Lower lobe of right lung (tissue), 2 donors: Measurements from ENCODE around the gene TBC1D7. TPM values are rescaled to one million over a fixed set of nuclear protein-coding genes. Genes with fewer than 3 reads are reported as not detected.

ENCODE experiments used
- ATAC-seq, 2 donors: fragments of 200-7000 bp; cut with Tn5 transposase; one replicate each; pipeline ENCODE4 v1.9.1; 2020 to 2022; ENCODE audit warnings: mild to moderate bottlenecking in 2 of 2, moderate library complexity in 2 of 2
- DNase-seq: peaks from one replicate; pipeline ENCODE4 v3.0.0-alpha.2; 2020
- H3K27ac ChIP-seq: fragments of 200-600 bp; one replicate; pipeline ENCODE4 v1.8.0; 2022
- H3K27me3 ChIP-seq: fragments of 200-600 bp; one replicate; pipeline ENCODE4 v1.8.0; 2022; ENCODE audit warnings: low read depth
- H3K36me3 ChIP-seq: fragments of 200-600 bp; one replicate; pipeline ENCODE4 v1.8.0; 2022; ENCODE audit warnings: mild to moderate bottlenecking
- H3K4me1 ChIP-seq: fragments of 200-600 bp; one replicate; pipeline ENCODE4 v1.8.0; 2022
- H3K4me3 ChIP-seq: fragments of 200-600 bp; one replicate; pipeline ENCODE4 v1.8.0; 2022; ENCODE audit warnings: mild to moderate bottlenecking
- H3K9me3 ChIP-seq: fragments of 200-600 bp; one replicate; pipeline ENCODE4 v1.8.0; 2022
- CTCF ChIP-seq: fragments of 200-600 bp; IDR thresholded peaks from one replicate; pipeline ENCODE4 v1.8.0; 2022; ENCODE audit warnings: antibody characterized with exemption, mild to moderate bottlenecking
- intact Hi-C: fragments of 100-400 bp; cut with DNase I; formaldehyde crosslinking; loops from one replicate; pipeline ENCODE4 v1.11.0; 2022
- total RNA-seq: library from RNA; stranded (reverse); fragmentation: NEBNext Ultra II Directional; extraction: Animal tissue kit (Norgen Biotek cat#: 25700); gene quantifications from one replicate; pipeline ENCODE4 v1.2.1, GENCODE V29; 2021
- donor health status: DM: no; HTN: yes; CAD: no; lungs with severe emphysema.

TBC1D7 gene
- total RNA-seq, 1 donor from 2014 or later: 18.8 TPM

- H3K4me3 ChIP-seq: no peak overlapping the region
- TF ChIP-seq CTCF: no peak
- H3K36me3 ChIP-seq: peaks cover 84% of the 10 kb centered on the region
- H3K4me1 ChIP-seq: no peaks in the 10 kb centered on the region
- ATAC-seq (no peak), DNase-seq (no peak)
- intact Hi-C loops: no loop called here
- H3K27me3 ChIP-seq: no peaks in the 10 kb centered on the region
- H3K27ac ChIP-seq: no peak overlapping the region
- H3K9me3 ChIP-seq: no peaks in the 10 kb centered on the region
Measured at GRCh38 chr6:13314806-13315205, 13.5 kb downstream of the TBC1D7 start.

GRCh38 chr6:13311155-13311554 lies 17.2 kb downstream of the TBC1D7 start:
- no peak overlapping the region for H3K27ac ChIP-seq
- no peak for ATAC-seq
- H3K9me3 ChIP-seq: no peaks in the 10 kb centered on the region
- no peak for TF ChIP-seq CTCF
- intact Hi-C loops: no loop called here
- no peak for DNase-seq
- H3K27me3 ChIP-seq: no peaks in the 10 kb centered on the region
- H3K4me1 ChIP-seq: no peaks in the 10 kb centered on the region
- H3K36me3 ChIP-seq: peaks cover 75% of the 10 kb centered on the region
- no peak overlapping the region for H3K4me3 ChIP-seq

GRCh38 chr6:13308332-13308731 lies 20.0 kb downstream of the TBC1D7 start:
- no peak overlapping the region for H3K27ac ChIP-seq
- intact Hi-C loops: no loop called here
- DNase-seq (no peak), ATAC-seq (no peak)
- H3K9me3 ChIP-seq: no peaks in the 10 kb centered on the region
- H3K4me3 ChIP-seq: no peak overlapping the region
- peaks cover 69% of the 10 kb centered on the region for H3K36me3 ChIP-seq
- H3K27me3 ChIP-seq: no peaks in the 10 kb centered on the region
- TF ChIP-seq CTCF: no peak
- H3K4me1 ChIP-seq: peaks cover 13% of the 10 kb centered on the region

GRCh38 chr6:13307508-13307995 lies 20.8 kb downstream of the TBC1D7 start:
- Histone ChIP-seq H3K4me1 (peaks cover 21% of the 10 kb centered on the region), H3K36me3 (peaks cover 65% of the 10 kb centered on the region), H3K27me3 (no peaks in the 10 kb centered on the region), H3K9me3 (no peaks in the 10 kb centered on the region), H3K4me3 (no peak overlapping the region), H3K27ac (no peak overlapping the region)
- intact Hi-C loops: no loop called here
- DNase-seq (peak; percentile 73), ATAC-seq (peak in 1 of 2 donors; percentile 2)
- no peak for TF ChIP-seq CTCF

- no peak for DNase-seq
- no peak overlapping the region for H3K4me3 ChIP-seq
- peaks cover 29% of the 10 kb centered on the region for H3K4me1 ChIP-seq
- H3K27ac ChIP-seq: no peak overlapping the region
- no peaks in the 10 kb centered on the region for H3K9me3 ChIP-seq
- peaks cover 62% of the 10 kb centered on the region for H3K36me3 ChIP-seq
- H3K27me3 ChIP-seq: no peaks in the 10 kb centered on the region
- TF ChIP-seq CTCF: no peak
- no peak for ATAC-seq
- intact Hi-C loops: no loop called here
Measured at GRCh38 chr6:13305791-13306190, 22.5 kb downstream of the TBC1D7 start.

- DNase-seq: no peak
- H3K4me3 ChIP-seq: no peak overlapping the region
- intact Hi-C loops: no loop called here
- no peaks in the 10 kb centered on the region for H3K27me3 ChIP-seq
- peaks cover 65% of the 10 kb centered on the region for H3K36me3 ChIP-seq
- ATAC-seq: no peak
- peaks cover 29% of the 10 kb centered on the region for H3K4me1 ChIP-seq
- H3K27ac ChIP-seq: no peak overlapping the region
- no peak for TF ChIP-seq CTCF
- no peaks in the 10 kb centered on the region for H3K9me3 ChIP-seq
Measured at GRCh38 chr6:13305288-13305687, 23.0 kb downstream of the TBC1D7 start.
